ENCODE data around the gene ZNF331.

DNA sequence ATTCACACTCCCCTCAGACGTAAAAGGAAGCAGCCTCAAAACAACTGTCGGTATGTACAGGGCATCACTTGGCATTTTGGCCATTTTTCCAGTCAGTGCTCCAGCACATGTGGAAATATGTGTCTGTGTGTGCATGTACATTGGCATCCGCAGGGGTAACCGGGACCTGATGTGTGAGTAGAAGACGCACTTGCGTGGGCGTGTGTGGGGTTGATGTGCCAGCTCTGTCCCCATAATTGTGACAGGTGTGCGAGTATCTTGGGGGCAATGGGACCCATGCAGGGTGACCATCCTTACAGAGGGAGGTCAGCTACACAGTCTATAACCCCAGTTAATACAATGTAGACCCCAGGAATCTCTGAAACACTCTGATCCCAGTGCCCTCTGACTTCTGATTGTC, 7.3 kb upstream of the ZNF331 start:
- TF ChIP-seq, protein P1, sequence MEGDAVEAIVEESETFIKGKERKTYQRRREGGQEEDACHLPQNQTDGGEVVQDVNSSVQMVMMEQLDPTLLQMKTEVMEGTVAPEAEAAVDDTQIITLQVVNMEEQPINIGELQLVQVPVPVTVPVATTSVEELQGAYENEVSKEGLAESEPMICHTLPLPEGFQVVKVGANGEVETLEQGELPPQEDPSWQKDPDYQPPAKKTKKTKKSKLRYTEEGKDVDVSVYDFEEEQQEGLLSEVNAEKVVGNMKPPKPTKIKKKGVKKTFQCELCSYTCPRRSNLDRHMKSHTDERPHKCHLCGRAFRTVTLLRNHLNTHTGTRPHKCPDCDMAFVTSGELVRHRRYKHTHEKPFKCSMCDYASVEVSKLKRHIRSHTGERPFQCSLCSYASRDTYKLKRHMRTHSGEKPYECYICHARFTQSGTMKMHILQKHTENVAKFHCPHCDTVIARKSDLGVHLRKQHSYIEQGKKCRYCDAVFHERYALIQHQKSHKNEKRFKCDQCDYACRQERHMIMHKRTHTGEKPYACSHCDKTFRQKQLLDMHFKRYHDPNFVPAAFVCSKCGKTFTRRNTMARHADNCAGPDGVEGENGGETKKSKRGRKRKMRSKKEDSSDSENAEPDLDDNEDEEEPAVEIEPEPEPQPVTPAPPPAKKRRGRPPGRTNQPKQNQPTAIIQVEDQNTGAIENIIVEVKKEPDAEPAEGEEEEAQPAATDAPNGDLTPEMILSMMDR (IDR thresholded peaks at IDR 0.05): no peak
- TF ChIP-seq EP300 (IDR thresholded peaks at IDR 0.05; ENCODE audit: low read depth): no peak
- no peak for TF ChIP-seq POLR2AphosphoS5 (IDR thresholded peaks at IDR 0.05)
- TF ChIP-seq POLR2A (IDR thresholded peaks at IDR 0.05): no peak
